ENCODE measurements around the gene TRIM5.

GRCh38 chr11:5690736-5691135, 5.9 kb upstream of the TRIM5 start:
- TF ChIP-seq POLR2AphosphoS5 (IDR thresholded peaks at IDR 0.05; ENCODE audit: low read depth, low read length) (no peak), POLR2A (IDR thresholded peaks at IDR 0.05; ENCODE audit: low read depth, low read length) (no peak)
